Stimulated activated memory B cell treated with anti-CD40 and anti-IgM and Interleukin-4, amounts not matched to agents 10 μg/mL and 1 μg/mL and 100 μg/mL, for 72 hours (primary cell): ENCODE results near the gene CPT1A.

Experiments
- ATAC-seq: fragments of 150-1000 bp; cut with Tn5 transposase; 2 replicates; pipeline ENCODE4 v1.10.0; 2021
- H3K27ac Mint-ChIP-seq: one replicate; pipeline ENCODE4 v1.8.0; 2022; ENCODE audit warnings: mild to moderate bottlenecking, mixed read lengths
- H3K27me3 Mint-ChIP-seq: one replicate; pipeline ENCODE4 v1.8.0; 2022; ENCODE audit warnings: mixed read lengths
- H3K36me3 Mint-ChIP-seq: one replicate; pipeline ENCODE4 v1.8.0; 2022; ENCODE audit warnings: mixed read lengths
- H3K4me1 Mint-ChIP-seq: one replicate; pipeline ENCODE4 v1.8.0; 2022; ENCODE audit warnings: mixed read lengths
- H3K4me3 Mint-ChIP-seq: one replicate; pipeline ENCODE4 v1.8.0; 2022; ENCODE audit warnings: mild to moderate bottlenecking, moderate library complexity, mixed read lengths
- H3K9me3 Mint-ChIP-seq: one replicate; pipeline ENCODE4 v1.8.0; 2022; ENCODE audit warnings: mixed read lengths

CPT1A gene

DNA sequence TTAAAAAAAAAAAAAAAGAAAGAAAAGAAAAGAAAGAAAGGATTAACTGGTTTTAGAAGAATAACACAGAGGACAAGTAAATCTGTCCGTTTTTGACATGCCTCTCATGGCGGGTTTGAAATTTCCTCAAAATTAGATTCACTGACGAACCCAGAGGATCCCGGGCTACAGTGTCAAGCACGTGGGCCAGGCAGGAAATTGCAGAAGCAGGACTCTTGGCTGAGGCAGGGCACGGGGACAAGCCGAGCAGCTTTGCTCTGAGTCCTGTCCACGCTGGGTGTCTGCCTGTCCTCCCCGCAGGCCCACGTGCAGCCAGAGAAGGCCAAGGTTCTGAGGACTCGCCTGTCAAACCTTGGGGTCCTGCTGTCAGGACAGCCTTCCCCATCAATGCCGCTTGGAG, 132.7 kb downstream of the CPT1A start:
- H3K27me3 Mint-ChIP-seq, result no peaks in the 10 kb centered on the region
- H3K36me3 Mint-ChIP-seq, result no peaks in the 10 kb centered on the region
- H3K27ac Mint-ChIP-seq, result no peak overlapping the region
- H3K4me3 Mint-ChIP-seq, result no peak overlapping the region
- ATAC-seq, result no peak
- no peaks in the 10 kb centered on the region for H3K9me3 Mint-ChIP-seq
- H3K4me1 Mint-ChIP-seq, result no peaks in the 10 kb centered on the region

DNA sequence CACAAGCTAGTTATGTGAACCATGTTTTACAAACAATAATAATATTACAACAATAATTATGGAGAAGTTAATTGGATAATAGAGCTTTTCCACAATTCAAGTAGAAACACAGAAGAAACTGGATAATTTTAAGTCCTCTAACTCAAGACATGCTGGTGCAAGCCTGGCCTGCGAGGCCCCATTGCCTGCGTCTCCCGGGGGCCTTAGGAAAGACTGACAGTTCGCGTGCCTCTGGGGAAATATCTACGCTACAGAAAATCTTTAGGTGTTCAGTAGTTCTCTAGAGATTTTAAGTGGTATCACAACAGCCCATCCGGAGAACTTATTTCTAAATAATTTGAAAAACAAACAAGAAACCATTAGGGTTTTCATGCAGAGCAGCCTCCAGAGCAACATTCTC, 134.2 kb downstream of the CPT1A start:
- no peaks in the 10 kb centered on the region for H3K4me1 Mint-ChIP-seq

DNA sequence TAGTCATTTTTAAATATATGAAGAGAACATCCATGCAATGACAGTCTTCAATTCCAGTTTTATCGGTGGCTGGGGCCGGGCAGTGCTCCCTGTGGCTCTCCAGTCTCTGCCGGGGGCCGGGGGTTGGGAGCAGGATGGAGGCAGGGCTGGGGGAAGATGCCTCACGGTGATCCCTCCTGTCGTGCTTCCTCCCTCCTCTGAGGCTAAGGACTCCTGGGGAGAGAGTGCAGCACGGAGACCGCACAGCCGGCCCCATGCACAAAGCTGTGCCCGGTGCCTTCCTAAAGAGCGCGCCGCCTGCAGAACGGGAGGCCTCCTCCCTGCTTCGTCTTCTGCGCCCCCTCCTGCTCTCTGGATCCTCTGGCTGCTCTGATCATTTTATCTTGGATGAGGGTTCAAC, 136.8 kb downstream of the CPT1A start:
- no peaks in the 10 kb centered on the region for H3K4me1 Mint-ChIP-seq
- H3K27ac Mint-ChIP-seq, result no peak overlapping the region
- ATAC-seq, result peak; percentile 36
- no peak overlapping the region for H3K4me3 Mint-ChIP-seq
- peaks cover 24% of the 10 kb centered on the region for H3K27me3 Mint-ChIP-seq
- H3K36me3 Mint-ChIP-seq, result no peaks in the 10 kb centered on the region
- no peaks in the 10 kb centered on the region for H3K9me3 Mint-ChIP-seq

More for the DNA sequence above, 134.2 kb downstream of the CPT1A start:
- Mint-ChIP-seq H3K9me3 (no peaks in the 10 kb centered on the region), H3K27me3 (peaks cover 7% of the 10 kb centered on the region), H3K27ac (no peak overlapping the region), H3K4me3 (no peak overlapping the region), H3K36me3 (no peaks in the 10 kb centered on the region)
- no peak for ATAC-seq
